HEK293 (cell line): ENCODE measurements around the gene MLKL.

Experiments used
- CTCF ChIA-PET: fragments of 350-600 bp; formaldehyde crosslinking; extraction: SDS; loops from one replicate; lab custom pipeline; 2021; ENCODE audit warnings: antibody characterized with exemption; lab: Yijun Ruan, JAX
- POLR2A ChIA-PET: fragments of 300-600 bp; formaldehyde crosslinking; extraction: SDS; loops from one replicate; lab custom pipeline; 2020; ENCODE audit warnings: antibody characterized with exemption, inconsistent platforms; lab: Yijun Ruan, JAX
- H3K27ac ChIP-seq: fragments of 200-500 bp; sonication (Bioruptor generic); 2 replicates; pipeline ENCODE4 v1.5.1; 2014; ENCODE audit warnings: low read depth, low read length, control low read depth, inconsistent platforms; ENCODE audit errors: extremely low read depth
- H3K36me3 ChIP-seq, 2 experiments: fragments of 200-500 bp in 1 of 2; sonication (Bioruptor generic) in 1 of 2; 1 replicate in 1 of 2; 2 replicates in 1 of 2; pipeline ENCODE4 v1.5.1; 2014 to 2017; ENCODE audit warnings: inconsistent platforms in 2 of 2, low read length in 2 of 2; ENCODE audit not compliant: control insufficient read depth in 2 of 2, insufficient read depth in 1 of 2
- H3K4me1 ChIP-seq: fragments of 200-500 bp; sonication (Bioruptor generic); 2 replicates; pipeline ENCODE4 v1.5.1; 2014; ENCODE audit warnings: mild to moderate bottlenecking, low read length, inconsistent platforms; ENCODE audit not compliant: control insufficient read depth, insufficient read depth
- H3K4me3 ChIP-seq: 2 replicates; pipeline ENCODE4 v1.5.1; 2011; ENCODE audit warnings: low read depth, mild to moderate bottlenecking, control low read depth, low read length, moderate library complexity
- H3K9me3 ChIP-seq: fragments of 200-500 bp; sonication (Bioruptor generic); 2 replicates; pipeline ENCODE4 v1.5.1; 2014; ENCODE audit warnings: low read depth, low read length, inconsistent platforms; ENCODE audit not compliant: control insufficient read depth, insufficient read depth
- EGR2 ChIP-seq: fragments of 450-650 bp; formaldehyde crosslinking; IDR thresholded peaks from 2 replicates; pipeline ENCODE4 v1.5.1; 2016; ENCODE audit warnings: low read depth, missing biosample characterization, missing genetic modification characterization
- KLF8 ChIP-seq: fragments of 450-650 bp; formaldehyde crosslinking; IDR thresholded peaks from 2 replicates; pipeline ENCODE4 v1.5.1; 2016; ENCODE audit warnings: missing biosample characterization, missing genetic modification characterization
- KLF9 ChIP-seq: fragments of 450-650 bp; formaldehyde crosslinking; IDR thresholded peaks from 2 replicates; pipeline ENCODE4 v1.5.1; 2016; ENCODE audit warnings: missing biosample characterization, missing genetic modification characterization, low read depth
- SCRT1 ChIP-seq: fragments of 450-650 bp; formaldehyde crosslinking; IDR thresholded peaks from 2 replicates; pipeline ENCODE4 v1.5.1; 2016; ENCODE audit warnings: missing biosample characterization, missing genetic modification characterization, borderline replicate concordance
- SCRT2 ChIP-seq: fragments of 450-650 bp; formaldehyde crosslinking; IDR thresholded peaks from 2 replicates; pipeline ENCODE4 v1.5.1; 2016; ENCODE audit warnings: missing biosample characterization, missing genetic modification characterization
- SETDB1 ChIP-seq: IDR thresholded peaks from one replicate; pipeline ENCODE4 v1.6.1; 2017; ENCODE audit warnings: mild to moderate bottlenecking, low read length, moderate library complexity, mixed read lengths; ENCODE audit not compliant: insufficient read length
- YY2 ChIP-seq: fragments of 450-650 bp; formaldehyde crosslinking; IDR thresholded peaks from 2 replicates; pipeline ENCODE4 v1.5.1; 2016; ENCODE audit warnings: missing biosample characterization, missing genetic modification characterization
- ZIC2 ChIP-seq: fragments of 450-650 bp; formaldehyde crosslinking; IDR thresholded peaks from 2 replicates; pipeline ENCODE4 v1.5.1; 2016; ENCODE audit warnings: missing biosample characterization, missing genetic modification characterization
- ZNF292 ChIP-seq: fragments of 450-650 bp; formaldehyde crosslinking; IDR thresholded peaks from 2 replicates; pipeline ENCODE4 v1.5.1; 2016; ENCODE audit warnings: low read depth, missing biosample characterization, missing genetic modification characterization, borderline replicate concordance
- ZNF548 ChIP-seq: fragments of 450-650 bp; formaldehyde crosslinking; IDR thresholded peaks from 2 replicates; pipeline ENCODE4 v1.5.1; 2016; ENCODE audit warnings: missing biosample characterization, missing genetic modification characterization
- ZNF624 ChIP-seq: fragments of 450-650 bp; formaldehyde crosslinking; IDR thresholded peaks from 2 replicates; pipeline ENCODE4 v1.5.1; 2017; ENCODE audit warnings: missing biosample characterization, missing genetic modification characterization
- ZNF76 ChIP-seq: fragments of 450-650 bp; formaldehyde crosslinking; IDR thresholded peaks from 2 replicates; pipeline ENCODE4; 2016; ENCODE audit warnings: low read depth, missing biosample characterization, missing genetic modification characterization, borderline replicate concordance
- ZNF776 ChIP-seq: fragments of 450-650 bp; formaldehyde crosslinking; IDR thresholded peaks from 2 replicates; pipeline ENCODE4 v1.5.0; 2017; ENCODE audit warnings: missing biosample characterization, missing genetic modification characterization, borderline replicate concordance
- ZNF777 ChIP-seq: fragments of 450-650 bp; formaldehyde crosslinking; IDR thresholded peaks from 2 replicates; pipeline ENCODE4 v1.5.1; 2017; ENCODE audit warnings: missing biosample characterization, missing genetic modification characterization, borderline replicate concordance
- TF ChIP-seq, protein P1 (sequence below): fragments of 450-650 bp; formaldehyde crosslinking; IDR thresholded peaks from 2 replicates; pipeline ENCODE4 v1.5.1; 2016; ENCODE audit warnings: missing biosample characterization, missing genetic modification characterization

Gene MLKL

DNA sequence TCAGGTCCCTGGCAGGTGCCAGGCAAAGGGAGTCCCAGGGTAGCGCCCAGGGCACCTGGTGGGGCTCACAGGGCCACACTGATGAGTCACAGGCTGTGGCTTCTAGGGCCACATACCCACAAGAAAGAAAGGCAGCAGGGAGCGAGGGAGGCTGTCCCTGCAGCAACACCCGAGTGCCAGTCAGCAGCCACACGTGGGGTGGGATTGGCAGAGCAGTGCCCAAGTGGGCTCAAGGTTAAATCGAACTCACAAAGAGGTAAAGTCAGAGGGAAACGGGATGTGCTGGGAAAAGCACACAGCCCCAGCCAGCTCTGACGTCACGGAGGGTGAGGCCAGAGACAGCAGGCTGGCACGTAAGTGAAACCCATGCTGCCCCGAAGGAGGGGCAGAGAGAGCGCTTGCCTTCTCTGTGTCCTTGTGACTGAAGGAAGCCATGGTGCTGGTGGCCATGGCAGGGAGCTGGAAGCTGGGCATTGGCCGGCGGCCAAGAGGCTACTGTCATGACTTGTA is 40.2 kb upstream of the MLKL start:
- Histone ChIP-seq H3K4me1 (peaks cover 11% of the 10 kb centered on the region), H3K36me3 (no peaks in the 10 kb centered on the region), H3K4me3 (no peak overlapping the region), H3K9me3 (no peaks in the 10 kb centered on the region), H3K27ac (no peak overlapping the region)
- no peak for TF ChIP-seq KLF8 (tag by site-specific recombination)
- TF ChIP-seq ZNF548, result peak; percentile 38; the same call in 1 of the 2 replicates
- TF ChIP-seq ZNF777 (tag by site-specific recombination), result no peak
- 0 out of 2 replicates have a peak, but pooled peaks have one; percentile 25 for TF ChIP-seq ZIC2 (tag by site-specific recombination)
- TF ChIP-seq ZNF624 (tag by site-specific recombination), result no peak
- TF ChIP-seq ZNF776 (tag by site-specific recombination), result no peak
- no peak for TF ChIP-seq ZNF76 (tag by site-specific recombination)
- POLR2A ChIA-PET, result no interaction called here
- CTCF ChIA-PET, result interaction anchor here (0.6 to 1.5 kb wide), 5 partner anchors 17 to 1811 kb away, joined by 3 to 5 read pairs (median 3); no protein-coding TSS in a partner anchor

DNA sequence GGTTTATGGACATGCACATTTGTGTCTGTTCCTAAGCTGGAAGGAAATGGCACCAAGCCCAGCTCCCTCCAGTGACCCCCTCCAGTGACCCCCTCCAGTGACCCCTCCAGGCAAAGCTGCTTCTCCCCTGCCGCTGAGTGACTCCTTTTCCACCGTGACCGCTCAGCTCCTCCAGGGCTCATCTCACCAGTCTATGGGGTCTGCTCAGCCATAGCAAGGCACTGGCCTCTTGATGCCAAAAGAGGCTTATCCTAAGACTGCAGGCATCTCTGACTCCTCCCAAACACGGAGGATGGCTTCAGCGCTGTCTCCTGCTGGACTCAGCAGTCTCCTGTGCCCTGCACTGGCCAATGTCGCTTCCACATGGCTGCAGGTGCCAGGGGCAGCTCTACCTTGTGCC is 38.6 kb upstream of the MLKL start:
- no peak overlapping the region for H3K27ac ChIP-seq
- POLR2A ChIA-PET, result interaction anchor here (0.7 kb wide), 1 partner anchor 12 kb away, joined by 3 read pairs; no protein-coding TSS in a partner anchor
- no peaks in the 10 kb centered on the region for H3K9me3 ChIP-seq
- H3K4me1 ChIP-seq, result peaks cover 10% of the 10 kb centered on the region
- no peak overlapping the region for H3K4me3 ChIP-seq
- no peaks in the 10 kb centered on the region for H3K36me3 ChIP-seq
- no peak for TF ChIP-seq YY2
- TF ChIP-seq ZIC2 (tag by site-specific recombination), result peak; percentile 54
- no peak for TF ChIP-seq ZNF292 (tag by site-specific recombination)
- TF ChIP-seq, protein P1, sequence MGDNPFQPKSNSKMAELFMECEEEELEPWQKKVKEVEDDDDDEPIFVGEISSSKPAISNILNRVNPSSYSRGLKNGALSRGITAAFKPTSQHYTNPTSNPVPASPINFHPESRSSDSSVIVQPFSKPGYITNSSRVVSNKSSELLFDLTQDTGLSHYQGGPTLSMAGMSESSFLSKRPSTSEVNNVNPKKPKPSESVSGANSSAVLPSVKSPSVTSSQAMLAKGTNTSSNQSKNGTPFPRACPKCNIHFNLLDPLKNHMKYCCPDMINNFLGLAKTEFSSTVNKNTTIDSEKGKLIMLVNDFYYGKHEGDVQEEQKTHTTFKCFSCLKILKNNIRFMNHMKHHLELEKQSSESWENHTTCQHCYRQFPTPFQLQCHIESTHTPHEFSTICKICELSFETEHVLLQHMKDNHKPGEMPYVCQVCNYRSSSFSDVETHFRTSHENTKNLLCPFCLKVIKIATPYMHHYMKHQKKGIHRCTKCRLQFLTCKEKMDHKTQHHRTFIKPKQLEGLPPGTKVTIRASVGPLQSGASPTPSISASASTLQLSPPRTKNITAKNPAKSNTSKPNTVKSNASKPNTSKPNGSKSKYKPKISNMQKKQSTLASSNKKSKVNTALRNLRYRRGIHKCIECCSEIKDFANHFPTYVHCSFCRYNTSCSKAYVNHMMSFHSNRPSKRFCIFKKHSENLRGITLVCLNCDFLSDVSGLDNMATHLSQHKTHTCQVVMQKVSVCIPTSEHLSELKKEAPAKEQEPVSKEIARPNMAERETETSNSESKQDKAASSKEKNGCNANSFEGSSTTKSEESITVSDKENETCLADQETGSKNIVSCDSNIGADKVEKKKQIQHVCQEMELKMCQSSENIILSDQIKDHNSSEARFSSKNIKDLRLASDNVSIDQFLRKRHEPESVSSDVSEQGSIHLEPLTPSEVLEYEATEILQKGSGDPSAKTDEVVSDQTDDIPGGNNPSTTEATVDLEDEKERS, result no peak
- CTCF ChIA-PET, result interaction anchor here (1.4 kb wide), 1 partner anchor 124 kb away, joined by 3 read pairs; no protein-coding TSS in a partner anchor

DNA sequence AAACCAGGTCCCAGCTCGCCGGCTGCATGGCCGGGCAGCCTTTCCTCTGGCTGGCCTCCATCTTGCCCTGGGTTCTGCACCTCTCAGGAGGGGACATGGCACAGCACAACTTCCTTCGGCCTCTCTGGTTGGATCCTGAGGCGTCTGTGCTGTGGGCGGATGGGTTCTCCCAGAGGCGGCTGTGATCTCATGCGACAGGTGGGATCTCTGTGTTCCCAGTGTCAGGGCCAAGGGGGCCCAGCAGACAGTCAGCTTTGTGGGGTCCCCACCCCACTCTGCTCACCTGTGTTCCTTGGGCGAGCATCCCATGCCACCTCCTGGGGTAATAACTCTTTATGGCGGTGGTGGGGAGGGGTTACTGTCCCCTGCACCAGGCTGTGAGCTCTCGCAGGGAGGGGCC is 38.2 kb upstream of the MLKL start:
- ChIA-PET CTCF (interaction anchor here (1.4 to 1.8 kb wide), 2 partner anchors 12 to 124 kb away, joined by 3 to 7 read pairs; no protein-coding TSS in a partner anchor), POLR2A (interaction anchor here (0.7 kb wide), 1 partner anchor 12 kb away, joined by 3 read pairs; no protein-coding TSS in a partner anchor)
- no peaks in the 10 kb centered on the region for H3K9me3 ChIP-seq
- TF ChIP-seq SETDB1 (no peak), SCRT1 (tag by site-specific recombination) (0 out of 2 replicates have a peak, but pooled peaks have one; percentile 46), EGR2 (peak; percentile 21; the same call in 1 of the 2 replicates), KLF9 (tag by site-specific recombination) (no peak), SCRT2 (tag by site-specific recombination) (peak; percentile 92)
- no peaks in the 10 kb centered on the region for H3K36me3 ChIP-seq
- no peak overlapping the region for H3K4me3 ChIP-seq
- peaks cover 8% of the 10 kb centered on the region for H3K4me1 ChIP-seq
- H3K27ac ChIP-seq, result no peak overlapping the region
